K562 (cell line): ENCODE data around the gene CTH.
"Not testable (repeated sequence)": the region's sequence is repeated elsewhere in the genome, so short reads cannot be mapped to it uniquely, and the experiment has no call there.

Experiments used
- CTCF ChIP-seq, 3 experiments: IDR thresholded peaks in 2 of 3; conservative IDR thresholded peaks in 1 of 3; 2 replicates each; pipeline ENCODE4 v1.5.1; 2011 to 2012; ENCODE audit warnings: low read length in 3 of 3, mild to moderate bottlenecking in 3 of 3, control low read depth in 2 of 3, improper control_type of control experiment in 1 of 3, inconsistent platforms in 1 of 3, low read depth in 1 of 3, mixed read lengths in 1 of 3, moderate library complexity in 1 of 3; ENCODE audit not compliant: insufficient read depth in 2 of 3
- ETV6 ChIP-seq, 3 experiments: fragments of 150-350 bp in 1 of 3; sonication (generic) in 1 of 3; formaldehyde crosslinking in 1 of 3; IDR thresholded peaks; 2 replicates each; pipeline versions ENCODE4 v1.6.1 to v1.8.0; 2014 to 2022; ENCODE audit warnings: borderline replicate concordance in 2 of 3, low read depth in 2 of 3, antibody characterized with exemption in 1 of 3, low read length in 1 of 3, mild to moderate bottlenecking in 1 of 3, missing genetic modification reagents in 1 of 3
- MXI1 ChIP-seq: IDR thresholded peaks from 2 replicates; pipeline ENCODE4 v1.6.1; 2011; ENCODE audit warnings: low read depth, mild to moderate bottlenecking, improper control_type of control experiment, low read length
- RAD51 ChIP-seq: fragments of 450-650 bp; IDR thresholded peaks from 2 replicates; pipeline ENCODE4 v1.7.1; 2016; ENCODE audit warnings: low read depth, mild to moderate bottlenecking, borderline replicate concordance
- TAF1 ChIP-seq: IDR thresholded peaks from 2 replicates; pipeline ENCODE4 v1.6.1; 2011; ENCODE audit warnings: mild to moderate bottlenecking, low read length, moderate library complexity; ENCODE audit not compliant: insufficient read depth, control insufficient read depth, severe bottlenecking; ENCODE audit errors: extremely low read depth
- ZNF274 ChIP-seq: IDR thresholded peaks from 2 replicates; pipeline ENCODE4 v1.6.1; 2011; ENCODE audit warnings: low read depth, mild to moderate bottlenecking, low read length, moderate library complexity, borderline replicate concordance
- TF ChIP-seq, protein P1 (sequence below): fragments of 250-450 bp; sonication (Bioruptor Pico); IDR thresholded peaks from 2 replicates; pipeline ENCODE4 v1.5.0; 2020; ENCODE audit warnings: mild to moderate bottlenecking, borderline replicate concordance

DNA sequence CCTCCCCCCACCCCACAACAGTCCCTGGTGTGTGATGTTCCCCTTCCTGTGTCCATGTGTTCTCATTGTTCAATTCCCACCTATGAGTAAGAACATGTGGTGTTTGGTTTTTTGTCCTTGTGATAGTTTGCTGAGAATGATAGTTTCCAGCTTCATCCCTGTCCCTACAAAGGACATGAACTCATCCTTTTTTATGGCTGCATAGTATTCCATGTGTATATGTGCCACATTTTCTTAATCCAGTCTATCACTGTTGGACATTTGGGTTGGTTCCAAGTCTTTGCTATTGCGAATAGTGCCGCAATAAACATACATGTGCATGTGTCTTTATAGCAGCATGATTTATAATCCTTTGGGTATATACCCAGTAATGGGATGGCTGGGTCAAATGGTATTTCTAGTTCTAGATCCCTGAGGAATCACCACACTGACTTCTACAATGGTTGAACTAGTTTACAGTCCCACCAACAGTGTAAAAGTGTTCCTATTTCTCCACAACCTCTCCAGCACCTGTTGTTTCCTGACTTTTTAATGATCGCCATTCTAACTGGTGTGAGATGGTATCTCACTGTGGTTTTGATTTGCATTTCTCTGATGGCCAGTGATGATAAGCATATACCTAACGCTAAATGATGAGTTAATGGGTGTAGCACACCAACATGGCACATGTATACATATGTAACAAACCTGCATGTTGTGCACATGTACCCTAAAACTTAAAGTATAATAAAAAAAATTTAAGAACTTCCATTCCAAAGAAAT, 8.1 kb downstream of the CTH start:
- not testable (repeated sequence) for TF ChIP-seq TAF1; ETV6 (IDR thresholded peaks at IDR 0.05; ENCODE audit: borderline replicate concordance in 1 of 2, low read depth in 2 of 2, low read length in 1 of 2); ETV6 (CRISPR knock-in tag; IDR thresholded peaks at IDR 0.05; ENCODE audit: borderline replicate concordance); ZNF274; CTCF (IDR thresholded peaks at IDR 0.05 in 2 of 3, conservative IDR thresholded peaks at IDR 0.05 in 1 of 3; ENCODE audit: insufficient read depth in 2 of 3, low read depth in 1 of 3, low read length in 3 of 3); RAD51; MXI1
- TF ChIP-seq, protein P1, sequence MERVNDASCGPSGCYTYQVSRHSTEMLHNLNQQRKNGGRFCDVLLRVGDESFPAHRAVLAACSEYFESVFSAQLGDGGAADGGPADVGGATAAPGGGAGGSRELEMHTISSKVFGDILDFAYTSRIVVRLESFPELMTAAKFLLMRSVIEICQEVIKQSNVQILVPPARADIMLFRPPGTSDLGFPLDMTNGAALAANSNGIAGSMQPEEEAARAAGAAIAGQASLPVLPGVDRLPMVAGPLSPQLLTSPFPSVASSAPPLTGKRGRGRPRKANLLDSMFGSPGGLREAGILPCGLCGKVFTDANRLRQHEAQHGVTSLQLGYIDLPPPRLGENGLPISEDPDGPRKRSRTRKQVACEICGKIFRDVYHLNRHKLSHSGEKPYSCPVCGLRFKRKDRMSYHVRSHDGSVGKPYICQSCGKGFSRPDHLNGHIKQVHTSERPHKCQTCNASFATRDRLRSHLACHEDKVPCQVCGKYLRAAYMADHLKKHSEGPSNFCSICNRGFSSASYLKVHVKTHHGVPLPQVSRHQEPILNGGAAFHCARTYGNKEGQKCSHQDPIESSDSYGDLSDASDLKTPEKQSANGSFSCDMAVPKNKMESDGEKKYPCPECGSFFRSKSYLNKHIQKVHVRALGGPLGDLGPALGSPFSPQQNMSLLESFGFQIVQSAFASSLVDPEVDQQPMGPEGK (CRISPR knock-in tag) = not testable (repeated sequence)
